Epithelial cell of proximal tubule (primary cell): ENCODE data around the gene GPR148. TPM values are rescaled to one million over a fixed set of nuclear protein-coding genes. Genes with fewer than 3 reads are reported as not detected.
A peak's percentile ranks its signal among the peaks of the same experiment; 100 is the strongest.
"Not testable (repeated sequence)": the region's sequence is repeated elsewhere in the genome, so short reads cannot be mapped to it uniquely, and the experiment has no call there.

Experiments
- DNase-seq: peaks from one replicate; pipeline ENCODE4 v3.0.0-alpha.2; 2011; ENCODE audit warnings: low read depth
- H3K4me3 ChIP-seq: 2 replicates; pipeline ENCODE4 v1.5.1; 2011; ENCODE audit warnings: low read depth, mild to moderate bottlenecking, low read length
- total RNA-seq: library from RNA; depleted of rRNA; stranded (reverse); fragments of >200 nt; gene quantifications from 2 replicates; pipeline ENCODE4 v1.2.3, GENCODE V29; 2015
- TF ChIP-seq, protein P1 (sequence below): conservative IDR thresholded peaks from 2 replicates; pipeline ENCODE4 v1.5.1; 2012; ENCODE audit warnings: low read depth, mild to moderate bottlenecking, low read length

The GPR148 gene
- total RNA-seq, 1 donor from 2014 or later, result not detected

- DNase-seq, result no peak
Observed at GRCh38 chr2:130726614-130727180, 2.2 kb upstream of the GPR148 start.

DNA sequence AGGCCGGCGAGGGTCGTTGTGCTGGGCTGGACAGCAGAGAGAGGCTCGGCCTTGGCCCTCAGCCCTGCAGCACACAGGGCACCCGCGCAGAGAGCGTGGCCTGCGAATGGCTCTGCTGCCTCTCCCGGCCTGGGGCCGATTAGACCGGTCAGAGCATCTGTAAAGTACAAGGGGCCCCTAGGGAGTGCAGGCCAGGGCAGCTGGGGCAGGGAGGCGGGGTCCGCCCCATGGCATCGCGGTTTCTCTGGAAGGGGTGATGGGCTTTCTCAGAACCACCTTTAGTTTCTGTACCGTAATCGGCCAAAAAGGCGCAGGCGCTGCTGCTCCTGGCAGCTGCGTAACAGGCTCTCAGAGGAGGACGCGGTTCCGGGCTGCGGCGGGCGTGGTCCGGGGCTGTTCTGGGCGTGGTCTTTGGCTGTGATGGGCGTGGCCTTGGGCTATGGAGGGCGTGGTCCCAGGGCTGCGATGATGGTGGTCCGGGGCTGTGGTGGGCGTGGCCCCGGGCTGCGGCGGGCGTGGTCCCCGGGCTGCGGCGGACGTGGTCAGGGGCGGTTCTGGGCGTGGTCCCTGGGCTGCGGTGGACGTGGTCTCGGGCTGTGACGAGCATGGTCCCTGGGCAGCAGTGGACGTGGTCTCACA, 1.5 kb upstream of the GPR148 start:
- no peak for DNase-seq
- TF ChIP-seq, protein P1, sequence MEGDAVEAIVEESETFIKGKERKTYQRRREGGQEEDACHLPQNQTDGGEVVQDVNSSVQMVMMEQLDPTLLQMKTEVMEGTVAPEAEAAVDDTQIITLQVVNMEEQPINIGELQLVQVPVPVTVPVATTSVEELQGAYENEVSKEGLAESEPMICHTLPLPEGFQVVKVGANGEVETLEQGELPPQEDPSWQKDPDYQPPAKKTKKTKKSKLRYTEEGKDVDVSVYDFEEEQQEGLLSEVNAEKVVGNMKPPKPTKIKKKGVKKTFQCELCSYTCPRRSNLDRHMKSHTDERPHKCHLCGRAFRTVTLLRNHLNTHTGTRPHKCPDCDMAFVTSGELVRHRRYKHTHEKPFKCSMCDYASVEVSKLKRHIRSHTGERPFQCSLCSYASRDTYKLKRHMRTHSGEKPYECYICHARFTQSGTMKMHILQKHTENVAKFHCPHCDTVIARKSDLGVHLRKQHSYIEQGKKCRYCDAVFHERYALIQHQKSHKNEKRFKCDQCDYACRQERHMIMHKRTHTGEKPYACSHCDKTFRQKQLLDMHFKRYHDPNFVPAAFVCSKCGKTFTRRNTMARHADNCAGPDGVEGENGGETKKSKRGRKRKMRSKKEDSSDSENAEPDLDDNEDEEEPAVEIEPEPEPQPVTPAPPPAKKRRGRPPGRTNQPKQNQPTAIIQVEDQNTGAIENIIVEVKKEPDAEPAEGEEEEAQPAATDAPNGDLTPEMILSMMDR, result no peak
- peak overlapping the region; percentile 57 for H3K4me3 ChIP-seq

More at GRCh38 chr2:130726614-130727180, 2.2 kb upstream of the GPR148 start:
- peak overlapping the region; percentile 57 for H3K4me3 ChIP-seq
- TF ChIP-seq, protein P1, result no peak

DNA sequence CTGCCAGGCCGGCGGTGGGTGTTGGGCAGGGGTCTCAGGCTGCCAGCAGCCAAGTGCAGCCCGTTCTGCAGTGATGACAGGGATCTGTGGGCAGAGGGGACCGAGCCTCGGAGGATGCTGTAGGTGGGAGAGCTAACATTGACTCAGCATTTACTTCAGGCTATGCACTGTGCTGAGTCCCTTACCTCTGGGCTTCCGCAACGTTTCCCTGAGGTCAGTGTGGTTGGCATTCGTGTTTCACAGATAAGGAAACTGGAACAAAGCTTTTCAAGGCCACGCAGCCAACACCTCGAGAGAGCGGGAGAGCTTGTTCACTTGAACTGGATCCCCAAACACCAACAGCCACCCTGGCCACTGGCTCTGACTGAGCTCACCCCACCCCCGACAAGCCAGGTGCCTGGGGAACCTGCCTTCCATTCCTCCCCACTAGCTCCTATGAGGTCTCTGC, 839 bp upstream of the GPR148 start:
- no peak for DNase-seq
- peak overlapping the region; percentile 57 for H3K4me3 ChIP-seq
- TF ChIP-seq, protein P1, result no peak

GRCh38 chr2:130729322-130730299, 741 bp downstream of the GPR148 start:
- TF ChIP-seq, protein P1, result no peak

GRCh38 chr2:130732257-130732656, 3.4 kb downstream of the GPR148 start:
- not testable (repeated sequence) for H3K4me3 ChIP-seq, DNase-seq

More at GRCh38 chr2:130729322-130730299, 741 bp downstream of the GPR148 start:
- DNase-seq, result no peak
- H3K4me3 ChIP-seq, result no peak overlapping the region

GRCh38 chr2:130735200-130735599, 6.3 kb downstream of the GPR148 start:
- H3K4me3 ChIP-seq, result no peak overlapping the region
- DNase-seq, result no peak
- TF ChIP-seq, protein P1, result no peak

GRCh38 chr2:130736487-130736886, 7.6 kb downstream of the GPR148 start:
- no peak for DNase-seq
- no peak overlapping the region for H3K4me3 ChIP-seq
- TF ChIP-seq, protein P1, result no peak
